Ectodermal cell (in vitro differentiated cells): ENCODE measurements around the gene GMDS.

ENCODE experiments used
- H3K27ac ChIP-seq: 2 replicates; pipeline ENCODE4 v1.7.0; 2013; ENCODE audit warnings: mild to moderate bottlenecking, low read depth, low read length; ENCODE audit not compliant: insufficient read depth, poor library complexity, severe bottlenecking
- H3K27me3 ChIP-seq: 2 replicates; pipeline ENCODE4 v1.7.0; 2013; ENCODE audit warnings: mild to moderate bottlenecking, low read length; ENCODE audit not compliant: insufficient read depth, control insufficient read depth, poor library complexity, severe bottlenecking
- H3K36me3 ChIP-seq: one replicate; pipeline ENCODE4 v1.7.0; 2013; ENCODE audit warnings: low read length; ENCODE audit not compliant: control insufficient read depth, insufficient read depth
- H3K4me1 ChIP-seq: one replicate; pipeline ENCODE4 v1.7.0; 2013; ENCODE audit warnings: low read length; ENCODE audit not compliant: control insufficient read depth, insufficient read depth
- H3K4me3 ChIP-seq: 2 replicates; pipeline ENCODE4 v1.7.0; 2013; ENCODE audit warnings: low read depth, low read length, control low read depth; ENCODE audit not compliant: insufficient read depth
- H3K9me3 ChIP-seq: 2 replicates; pipeline ENCODE4 v1.7.0; 2013; ENCODE audit warnings: mild to moderate bottlenecking, low read length, moderate library complexity; ENCODE audit not compliant: control insufficient read depth
- WGBS, 2 experiments: methylation state at CpG; one replicate each; pipeline ENCODE4 v1.1.7; 2013; ENCODE audit warnings: missing lambda C conversion rate in 2 of 2; 5-methylcytosine and 5-hydroxymethylcytosine counted together

The GMDS gene

GRCh38 chr6:2183246-2183645 lies 62.2 kb downstream of the GMDS start:
- Histone ChIP-seq H3K9me3 (no peaks in the 10 kb centered on the region), H3K4me1 (no peaks in the 10 kb centered on the region), H3K27ac (no peak overlapping the region), H3K27me3 (no peaks in the 10 kb centered on the region), H3K4me3 (no peak overlapping the region), H3K36me3 (no peaks in the 10 kb centered on the region)

- no peaks in the 10 kb centered on the region for H3K27me3 ChIP-seq
- H3K27ac ChIP-seq, result no peak overlapping the region
- WGBS, 2 experiments, result 92 to 97% methylated on average over 1 of the region's 1 CpG
- no peaks in the 10 kb centered on the region for H3K4me1 ChIP-seq
- no peaks in the 10 kb centered on the region for H3K9me3 ChIP-seq
- no peak overlapping the region for H3K4me3 ChIP-seq
- H3K36me3 ChIP-seq, result no peaks in the 10 kb centered on the region
These were observed 63.2 kb downstream of the GMDS start for GRCh38 chr6:2182251-2182650.

GRCh38 chr6:2181567-2181966 lies 63.8 kb downstream of the GMDS start:
- 95 to 100% methylated on average over 2 of the region's 2 CpGs for WGBS, 2 experiments
- Histone ChIP-seq H3K27me3 (no peaks in the 10 kb centered on the region), H3K4me3 (no peak overlapping the region), H3K36me3 (no peaks in the 10 kb centered on the region), H3K9me3 (no peaks in the 10 kb centered on the region), H3K27ac (no peak overlapping the region), H3K4me1 (no peaks in the 10 kb centered on the region)

- Histone ChIP-seq H3K27ac (no peak overlapping the region), H3K4me3 (no peak overlapping the region), H3K27me3 (no peaks in the 10 kb centered on the region), H3K36me3 (no peaks in the 10 kb centered on the region), H3K4me1 (no peaks in the 10 kb centered on the region), H3K9me3 (no peaks in the 10 kb centered on the region)
These were observed 65.5 kb downstream of the GMDS start for GRCh38 chr6:2179950-2180349.

GRCh38 chr6:2179241-2179640 lies 66.2 kb downstream of the GMDS start:
- 75 to 87% methylated on average over 1 of the region's 1 CpG for WGBS, 2 experiments
- no peaks in the 10 kb centered on the region for H3K4me1 ChIP-seq

GRCh38 chr6:2178125-2178524 lies 67.3 kb downstream of the GMDS start:
- H3K4me3 ChIP-seq, result no peak overlapping the region
- no peaks in the 10 kb centered on the region for H3K9me3 ChIP-seq
- no peak overlapping the region for H3K27ac ChIP-seq
- H3K4me1 ChIP-seq, result no peaks in the 10 kb centered on the region
- no peaks in the 10 kb centered on the region for H3K27me3 ChIP-seq
- 86 to 94% methylated on average over 4 of the region's 4 CpGs for WGBS, 2 experiments
- H3K36me3 ChIP-seq, result no peaks in the 10 kb centered on the region

More at GRCh38 chr6:2179241-2179640, 66.2 kb downstream of the GMDS start:
- H3K36me3 ChIP-seq, result no peaks in the 10 kb centered on the region
- H3K27me3 ChIP-seq, result no peaks in the 10 kb centered on the region
- no peak overlapping the region for H3K4me3 ChIP-seq
- no peaks in the 10 kb centered on the region for H3K9me3 ChIP-seq
- H3K27ac ChIP-seq, result no peak overlapping the region

- Histone ChIP-seq H3K9me3 (no peaks in the 10 kb centered on the region), H3K4me3 (no peak overlapping the region), H3K4me1 (no peaks in the 10 kb centered on the region), H3K27ac (no peak overlapping the region), H3K27me3 (no peaks in the 10 kb centered on the region), H3K36me3 (no peaks in the 10 kb centered on the region)
- WGBS, 2 experiments, result 93 to 95% methylated on average over 2 of the region's 2 CpGs
These were observed 69.6 kb downstream of the GMDS start for GRCh38 chr6:2175825-2176224.

GRCh38 chr6:2173203-2173961 lies 72.0 kb downstream of the GMDS start:
- Histone ChIP-seq H3K4me3 (no peak overlapping the region), H3K4me1 (no peaks in the 10 kb centered on the region), H3K9me3 (no peaks in the 10 kb centered on the region), H3K36me3 (no peaks in the 10 kb centered on the region), H3K27ac (no peak overlapping the region), H3K27me3 (no peaks in the 10 kb centered on the region)
- 93 to 96% methylated on average over 4 of the region's 4 CpGs for WGBS, 2 experiments

GRCh38 chr6:2171728-2172127 lies 73.7 kb downstream of the GMDS start:
- H3K4me1 ChIP-seq, result no peaks in the 10 kb centered on the region
- H3K4me3 ChIP-seq, result no peak overlapping the region
- WGBS, 2 experiments, result 80 to 92% methylated on average over 4 to 5 of the region's 5 CpGs
- H3K27me3 ChIP-seq, result no peaks in the 10 kb centered on the region
- H3K27ac ChIP-seq, result no peak overlapping the region
- H3K9me3 ChIP-seq, result no peaks in the 10 kb centered on the region
- no peaks in the 10 kb centered on the region for H3K36me3 ChIP-seq

GRCh38 chr6:2168480-2168879 lies 76.9 kb downstream of the GMDS start:
- Histone ChIP-seq H3K9me3 (no peaks in the 10 kb centered on the region), H3K4me1 (no peaks in the 10 kb centered on the region), H3K4me3 (no peak overlapping the region), H3K27ac (no peak overlapping the region), H3K27me3 (no peaks in the 10 kb centered on the region), H3K36me3 (no peaks in the 10 kb centered on the region)

GRCh38 chr6:2166717-2167116 lies 78.7 kb downstream of the GMDS start:
- Histone ChIP-seq H3K27me3 (no peaks in the 10 kb centered on the region), H3K4me1 (no peaks in the 10 kb centered on the region), H3K4me3 (no peak overlapping the region), H3K36me3 (no peaks in the 10 kb centered on the region), H3K9me3 (no peaks in the 10 kb centered on the region), H3K27ac (no peak overlapping the region)
- 83 to 91% methylated on average over 1 of the region's 1 CpG for WGBS, 2 experiments
